Cardiac muscle cell (in vitro differentiated cells and primary cell): ENCODE data around the gene FAM241A. TPM values are rescaled to one million over a fixed set of nuclear protein-coding genes. Genes with fewer than 3 reads are reported as not detected.

Source experiments
- DNase-seq, 2 donors: peaks; one replicate each; pipeline versions ENCODE4 v3.0.0 to v3.0.0-alpha.2; 2010 to 2017; ENCODE audit warnings: low read depth in 1 of 2, low spot score in 1 of 2
- H3K27ac ChIP-seq: fragments of 200-600 bp; sonication (generic); 2 replicates; pipeline ENCODE4 v1.5.1; 2016
- H3K27me3 ChIP-seq: fragments of 200-600 bp; sonication (generic); 2 replicates; pipeline ENCODE4 v1.6.0; 2016; ENCODE audit warnings: control low read depth
- H3K36me3 ChIP-seq: fragments of 200-600 bp; sonication (generic); 2 replicates; pipeline ENCODE4 v1.5.1; 2016; ENCODE audit warnings: control low read depth
- H3K4me1 ChIP-seq: fragments of 200-600 bp; sonication (generic); 2 replicates; pipeline ENCODE4 v1.8.1; 2017; ENCODE audit warnings: low read depth, mild to moderate bottlenecking, mixed run types
- H3K4me3 ChIP-seq: fragments of 200-600 bp; sonication (generic); 2 replicates; pipeline ENCODE4 v1.5.1; 2016; ENCODE audit warnings: mild to moderate bottlenecking
- H3K9me3 ChIP-seq: fragments of 200-600 bp; sonication (generic); 2 replicates; pipeline ENCODE4 v1.5.1; 2017; ENCODE audit warnings: low read depth, mild to moderate bottlenecking, control low read depth
- polyA plus RNA-seq: library from polyadenylated mRNA; unstranded; fragments of >200 nt; fragmentation: Nextera tagmentation; extraction: Ambion mirVana; gene quantifications from 2 replicates; pipeline ENCODE4 v1.2.1, GENCODE V29; 2016
- total RNA-seq: library from RNA; depleted of rRNA; stranded (reverse); fragments of >200 nt; gene quantifications from 2 replicates; pipeline ENCODE4 v1.2.3, GENCODE V29; 2016
- TF ChIP-seq, protein P1 (sequence below): IDR thresholded peaks from 2 replicates; pipeline ENCODE4 v1.5.1; 2012; ENCODE audit warnings: low read depth, mild to moderate bottlenecking, low read length

Gene FAM241A
- total and polyA plus RNA-seq, 2 experiments from 2014 or later, result 2.3 to 4.3 TPM

DNA sequence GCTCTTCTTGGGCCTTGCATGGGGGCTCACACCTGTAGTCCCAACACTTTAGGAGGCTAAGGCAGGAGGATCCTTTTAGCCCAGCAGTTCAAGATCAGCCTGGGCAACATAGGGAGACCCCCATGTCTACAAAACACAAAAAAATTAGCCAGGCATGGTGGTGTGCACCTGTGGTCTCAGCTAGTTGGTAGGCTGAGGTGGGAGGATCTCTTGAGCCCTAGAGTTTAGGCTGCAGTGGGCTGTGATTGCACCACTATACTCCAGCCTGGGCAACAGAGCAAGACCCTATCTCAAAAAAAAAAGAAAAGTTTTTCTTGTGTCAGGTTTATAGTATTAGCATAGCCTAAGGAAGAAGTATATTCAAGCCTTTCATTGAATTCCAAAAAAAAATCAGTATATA lies 30.8 kb upstream of the FAM241A start:
- no peak for DNase-seq
- H3K27ac ChIP-seq, result no peak overlapping the region
- H3K4me1 ChIP-seq, result no peaks in the 10 kb centered on the region
- H3K4me3 ChIP-seq, result no peak overlapping the region
- H3K27me3 ChIP-seq, result no peaks in the 10 kb centered on the region
- H3K9me3 ChIP-seq, result no peaks in the 10 kb centered on the region
- TF ChIP-seq, protein P1, sequence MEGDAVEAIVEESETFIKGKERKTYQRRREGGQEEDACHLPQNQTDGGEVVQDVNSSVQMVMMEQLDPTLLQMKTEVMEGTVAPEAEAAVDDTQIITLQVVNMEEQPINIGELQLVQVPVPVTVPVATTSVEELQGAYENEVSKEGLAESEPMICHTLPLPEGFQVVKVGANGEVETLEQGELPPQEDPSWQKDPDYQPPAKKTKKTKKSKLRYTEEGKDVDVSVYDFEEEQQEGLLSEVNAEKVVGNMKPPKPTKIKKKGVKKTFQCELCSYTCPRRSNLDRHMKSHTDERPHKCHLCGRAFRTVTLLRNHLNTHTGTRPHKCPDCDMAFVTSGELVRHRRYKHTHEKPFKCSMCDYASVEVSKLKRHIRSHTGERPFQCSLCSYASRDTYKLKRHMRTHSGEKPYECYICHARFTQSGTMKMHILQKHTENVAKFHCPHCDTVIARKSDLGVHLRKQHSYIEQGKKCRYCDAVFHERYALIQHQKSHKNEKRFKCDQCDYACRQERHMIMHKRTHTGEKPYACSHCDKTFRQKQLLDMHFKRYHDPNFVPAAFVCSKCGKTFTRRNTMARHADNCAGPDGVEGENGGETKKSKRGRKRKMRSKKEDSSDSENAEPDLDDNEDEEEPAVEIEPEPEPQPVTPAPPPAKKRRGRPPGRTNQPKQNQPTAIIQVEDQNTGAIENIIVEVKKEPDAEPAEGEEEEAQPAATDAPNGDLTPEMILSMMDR, result no peak
- H3K36me3 ChIP-seq, result no peaks in the 10 kb centered on the region

DNA sequence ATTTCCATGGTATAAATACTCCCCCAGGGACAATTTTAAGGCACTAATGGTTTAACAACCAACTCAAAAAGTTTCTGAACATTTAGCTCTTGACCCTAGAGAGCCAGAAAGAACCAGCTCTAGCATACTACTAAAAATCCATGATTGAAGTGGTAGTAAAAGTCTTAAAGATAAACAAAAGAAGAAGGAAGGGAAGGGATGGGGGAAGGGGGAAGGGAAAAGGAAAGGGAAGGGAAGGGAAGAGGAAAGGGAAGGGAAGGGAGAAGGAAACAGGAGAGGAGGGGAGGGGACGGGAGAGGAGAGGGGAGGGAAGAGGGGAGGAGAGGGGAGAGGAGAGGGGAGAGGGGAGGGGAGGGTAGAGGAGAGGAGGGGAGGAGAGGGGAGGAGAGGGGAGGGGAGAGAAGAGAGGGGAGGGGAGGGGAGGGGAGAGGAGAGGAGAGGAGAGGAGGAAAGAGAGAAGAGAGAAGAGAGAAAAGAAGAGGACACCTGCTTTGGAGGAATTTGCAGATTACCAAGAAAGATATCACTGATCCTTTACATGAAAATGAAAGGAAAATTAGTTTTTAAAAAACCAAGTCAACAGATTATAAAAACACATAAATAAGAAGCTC lies 26.4 kb upstream of the FAM241A start:
- Histone ChIP-seq H3K27me3 (no peaks in the 10 kb centered on the region), H3K27ac (no peak overlapping the region), H3K4me3 (no peak overlapping the region), H3K4me1 (no peaks in the 10 kb centered on the region), H3K9me3 (no peaks in the 10 kb centered on the region), H3K36me3 (no peaks in the 10 kb centered on the region)
- DNase-seq, result no peak
- TF ChIP-seq, protein P1, result no peak

DNA sequence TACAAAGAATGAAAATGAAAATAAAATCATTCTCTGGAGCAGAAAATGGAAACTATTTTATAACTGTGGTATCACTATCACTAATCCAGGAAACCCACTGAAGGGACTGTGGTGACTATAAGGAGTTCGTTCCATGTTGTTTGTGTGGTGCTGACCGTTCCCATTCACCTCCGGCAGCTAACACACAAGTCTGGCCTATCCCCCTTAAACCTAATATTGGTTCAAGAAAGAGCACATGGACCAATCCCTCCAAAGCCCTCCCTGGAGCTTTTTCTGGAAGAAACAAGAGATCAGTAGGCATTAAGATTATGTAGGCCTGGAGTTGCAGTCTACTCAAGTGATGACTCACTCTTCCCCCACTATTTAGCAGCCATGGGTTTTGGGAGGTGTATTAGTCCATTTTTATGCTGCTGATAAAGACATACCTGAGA lies 25.9 kb upstream of the FAM241A start:
- Histone ChIP-seq H3K9me3 (no peaks in the 10 kb centered on the region), H3K27ac (no peak overlapping the region), H3K4me1 (no peaks in the 10 kb centered on the region), H3K27me3 (no peaks in the 10 kb centered on the region), H3K4me3 (no peak overlapping the region), H3K36me3 (no peaks in the 10 kb centered on the region)
- DNase-seq, result no peak
- TF ChIP-seq, protein P1, result no peak

DNA sequence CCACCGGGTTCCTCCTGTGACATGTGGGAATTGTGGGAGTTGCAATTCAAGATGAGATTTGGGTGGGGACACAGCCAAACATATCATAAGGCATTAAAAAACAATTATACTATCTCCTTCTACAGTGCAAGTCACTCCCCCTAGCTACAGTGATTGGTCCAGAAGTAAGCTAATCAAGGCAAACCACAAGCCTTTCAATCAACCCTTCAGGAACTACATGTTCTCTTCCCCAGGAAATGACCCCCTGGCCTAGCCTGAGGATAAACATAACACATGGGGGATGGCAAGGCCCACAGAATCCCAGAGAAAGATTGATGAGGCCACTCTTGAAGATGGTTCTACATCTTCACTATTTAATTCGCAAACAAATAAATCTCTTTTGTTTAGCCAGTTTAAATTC lies 25.2 kb upstream of the FAM241A start:
- Histone ChIP-seq H3K9me3 (no peaks in the 10 kb centered on the region), H3K27ac (no peak overlapping the region), H3K36me3 (no peaks in the 10 kb centered on the region), H3K4me1 (no peaks in the 10 kb centered on the region), H3K4me3 (no peak overlapping the region), H3K27me3 (no peaks in the 10 kb centered on the region)
- TF ChIP-seq, protein P1, result no peak
- DNase-seq, result no peak

DNA sequence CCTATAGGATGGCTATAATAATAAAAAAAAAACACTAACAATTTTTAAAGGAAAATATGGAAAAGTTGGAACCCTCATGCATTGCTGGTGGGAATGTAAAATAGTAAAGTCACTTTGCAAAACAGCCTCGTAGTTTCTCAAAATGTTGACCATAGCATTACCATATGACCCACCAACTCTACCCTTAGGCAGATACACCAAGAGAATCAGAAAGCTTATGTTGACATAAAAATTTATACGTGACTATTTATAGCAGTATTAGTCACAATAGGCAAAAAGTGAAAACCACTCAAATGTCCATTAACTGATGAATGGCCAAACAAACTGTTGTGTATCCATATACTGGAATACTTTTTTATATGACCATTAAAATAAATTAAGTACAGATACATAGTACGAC lies 19.8 kb upstream of the FAM241A start:
- no peak overlapping the region for H3K4me3 ChIP-seq
- peaks cover 23% of the 10 kb centered on the region for H3K4me1 ChIP-seq
- H3K36me3 ChIP-seq, result no peaks in the 10 kb centered on the region
- TF ChIP-seq, protein P1, result no peak
- no peak overlapping the region for H3K27ac ChIP-seq
- no peak for DNase-seq
- H3K9me3 ChIP-seq, result no peaks in the 10 kb centered on the region
- H3K27me3 ChIP-seq, result no peaks in the 10 kb centered on the region
